Stimulated activated CD8-positive, alpha-beta memory T cell treated with anti-CD3 and anti-CD28 coated beads, Interleukin-12 subunit alpha, Interleukin-12 subunit beta, amount 100 ng/mL, for 24 hours (primary cell): ENCODE data around the gene VGLL4.
A peak's percentile ranks its signal among the peaks of the same experiment; 100 is the strongest.
"Not testable (repeated sequence)": the region's sequence is repeated elsewhere in the genome, so short reads cannot be mapped to it uniquely, and the experiment has no call there.

ENCODE experiments used
- DNase-seq: peaks from one replicate; pipeline ENCODE4 v3.0.0-alpha.2; 2020; ENCODE audit errors: extremely low read depth

Gene VGLL4

GRCh38 chr3:11643605-11644087, at the start of gene VGLL4:
Gene VGLL4 (minus strand): TSS chr3:11643915. CDS start chr3:11643518, 397 bp downstream.
- DNase-seq = peak; percentile 31

- DNase-seq = no peak
Observed at GRCh38 chr3:11692532-11692813, 48.8 kb upstream of the VGLL4 start.

GRCh38 chr3:11691767-11692531, 48.2 kb upstream of the VGLL4 start:
- DNase-seq = no peak

GRCh38 chr3:11690863-11691766, 47.4 kb upstream of the VGLL4 start:
- DNase-seq = no peak

- no peak for DNase-seq
Observed at GRCh38 chr3:11689749-11690148, 46.0 kb upstream of the VGLL4 start.

GRCh38 chr3:11684980-11685379, 41.3 kb upstream of the VGLL4 start:
- not testable (repeated sequence) for DNase-seq

- no peak for DNase-seq
Observed at GRCh38 chr3:11680509-11680908, 36.8 kb upstream of the VGLL4 start.

GRCh38 chr3:11679964-11680363, 36.2 kb upstream of the VGLL4 start:
- DNase-seq = no peak

GRCh38 chr3:11672363-11672762, 28.6 kb upstream of the VGLL4 start:
- DNase-seq = no peak

GRCh38 chr3:11671648-11672100, 28.0 kb upstream of the VGLL4 start:
- DNase-seq = no peak

GRCh38 chr3:11668243-11669235, 24.8 kb upstream of the VGLL4 start:
- no peak for DNase-seq

- DNase-seq = no peak
Observed at GRCh38 chr3:11665331-11665730, 21.6 kb upstream of the VGLL4 start.

- DNase-seq = no peak
Observed at GRCh38 chr3:11662392-11662990, 18.8 kb upstream of the VGLL4 start.

- no peak for DNase-seq
Observed at GRCh38 chr3:11661827-11662226, 18.1 kb upstream of the VGLL4 start.

GRCh38 chr3:11661052-11661656, 17.4 kb upstream of the VGLL4 start:
- no peak for DNase-seq

- no peak for DNase-seq
Observed at GRCh38 chr3:11660242-11660641, 16.5 kb upstream of the VGLL4 start.

GRCh38 chr3:11658180-11658579, 14.5 kb upstream of the VGLL4 start:
- no peak for DNase-seq

GRCh38 chr3:11655196-11655928, 11.6 kb upstream of the VGLL4 start:
- no peak for DNase-seq

GRCh38 chr3:11654166-11654565, 10.5 kb upstream of the VGLL4 start:
- no peak for DNase-seq
